HepG2 (cell line): ENCODE measurements around the gene ATP13A3. TPM values are rescaled to one million over a fixed set of nuclear protein-coding genes. Genes with fewer than 3 reads are reported as not detected.

ENCODE experiments used
- ATAC-seq: fragments of 200-7000 bp; cut with Tn5 transposase; 3 replicates; pipeline ENCODE4 v1.9.1; 2020; ENCODE audit warnings: mild to moderate bottlenecking, moderate library complexity
- BruUV-seq: library from RNA; stranded (reverse); fragments of 400-500 nt; replicated peaks from 2 replicates; lab custom pipeline; 2021; lab: Mats Ljungman, UMichigan
- CTCF ChIA-PET: fragments of 300-600 bp; formaldehyde crosslinking; extraction: SDS; loops from one replicate; lab custom pipeline; 2021; ENCODE audit warnings: low total read pairs, inconsistent platforms, low intra/inter-chr PET ratio; lab: Yijun Ruan, JAX
- POLR2A ChIA-PET: fragments of 350-600 bp; sonication (Branson Sonifier 250); formaldehyde crosslinking; loops from one replicate; lab custom pipeline; 2020; ENCODE audit warnings: antibody characterized with exemption, inconsistent platforms; lab: Yijun Ruan, JAX
- DNase-seq: peaks from one replicate; pipeline ENCODE4 v3.0.0-alpha.2; 2015; ENCODE audit warnings: low spot score
- FAIRE-seq: peaks from 3 replicates; lab custom pipeline; 2011; peaks lifted over from hg19 to GRCh38; lab: Jason Lieb, UNC
- H2AFZ ChIP-seq: one replicate; pipeline ENCODE4 v1.6.1; 2011; ENCODE audit warnings: low read length, inconsistent platforms
- H3K27ac ChIP-seq: fragments of 300-600 bp; 3 replicates; pipeline ENCODE4 v1.8.0; 2011; ENCODE audit warnings: mixed run types, mild to moderate bottlenecking, mixed read lengths, low read length, inconsistent platforms; ENCODE audit not compliant: insufficient read depth; ENCODE audit errors: extremely low read length
- H3K27me3 ChIP-seq, 2 experiments: fragments of 200-600 bp in 1 of 2; 2 replicates in 1 of 2; 3 replicates in 1 of 2; pipeline versions ENCODE4 v1.6.0 to v1.8.0; 2011; ENCODE audit warnings: low read length in 2 of 2, mild to moderate bottlenecking in 2 of 2, moderate library complexity in 2 of 2, inconsistent platforms in 1 of 2; ENCODE audit not compliant: insufficient read depth in 2 of 2, control insufficient read depth in 1 of 2
- H3K36me3 ChIP-seq, 2 experiments: fragments of 200-600 bp in 1 of 2; replicated peaks in 1 of 2; 2 replicates in 1 of 2; 3 replicates in 1 of 2; pipeline versions ENCODE4 v1.5.1 to v1.8.0; 2011; ENCODE audit warnings: low read length in 2 of 2, inconsistent platforms in 1 of 2; ENCODE audit not compliant: insufficient read depth in 2 of 2, control insufficient read depth in 1 of 2
- H3K4me1 ChIP-seq: 2 replicates; pipeline ENCODE4 v1.5.1; 2012; ENCODE audit warnings: low read length, inconsistent platforms; ENCODE audit not compliant: insufficient read depth
- H3K4me2 ChIP-seq: 2 replicates; pipeline ENCODE4 v1.6.0; 2011; ENCODE audit warnings: low read depth, low read length, inconsistent platforms
- H3K4me3 ChIP-seq, 3 experiments: fragments of 200-600 bp in 1 of 3; sonication (generic), shearing (Covaris generic) in 1 of 3; replicated peaks in 1 of 3; 2 replicates each; pipeline ENCODE4 v1.5.1; 2011 to 2016; ENCODE audit warnings: low read length in 3 of 3, inconsistent platforms in 2 of 3, low read depth in 2 of 3, mild to moderate bottlenecking in 2 of 3, control low read depth in 1 of 3, mixed read lengths in 1 of 3; ENCODE audit not compliant: insufficient read depth in 1 of 3
- H3K79me2 ChIP-seq: one replicate; pipeline ENCODE4 v1.6.1; 2011; ENCODE audit warnings: low read length, inconsistent platforms; ENCODE audit not compliant: insufficient read depth
- H3K9ac ChIP-seq: 2 replicates; pipeline ENCODE4 v1.6.0; 2011; ENCODE audit warnings: mild to moderate bottlenecking, low read depth, low read length, inconsistent platforms; ENCODE audit not compliant: insufficient read depth
- H3K9me3 ChIP-seq: 2 replicates; pipeline ENCODE4 v1.5.1; 2012; ENCODE audit warnings: mild to moderate bottlenecking, low read length
- H4K20me1 ChIP-seq: 2 replicates; pipeline ENCODE4 v1.6.0; 2011; ENCODE audit warnings: inconsistent platforms, mild to moderate bottlenecking, low read length, moderate library complexity; ENCODE audit not compliant: insufficient read depth
- ELF3 ChIP-seq: IDR thresholded peaks from 2 replicates; pipeline ENCODE4 v1.6.1; 2016; ENCODE audit warnings: missing genetic modification reagents, missing compliant biosample characterization
- MLLT10 ChIP-seq: sonication (generic); formaldehyde crosslinking; IDR thresholded peaks from 2 replicates; pipeline ENCODE4 v1.4.0; 2020; ENCODE audit warnings: missing genetic modification reagents
- MTERF4 ChIP-seq: sonication (generic); formaldehyde crosslinking; IDR thresholded peaks from 2 replicates; pipeline ENCODE4 v1.8.0; 2023; ENCODE audit warnings: mild to moderate bottlenecking, missing genetic modification reagents
- XRCC5 ChIP-seq: fragments of 200-400 bp; formaldehyde crosslinking; optimal IDR thresholded peaks from 2 replicates; pipeline ENCODE3; 2017; ENCODE audit warnings: mild to moderate bottlenecking, low read length
- WGBS: methylation state at CpG from one replicate; pipeline ENCODE4 v1.1.6; 2017; ENCODE audit warnings: low lambda C conversion rate; 5-methylcytosine and 5-hydroxymethylcytosine counted together
- in situ Hi-C: cut with HindIII; loops from 2 replicates; pipeline ENCODE4 v1.10.0; 2017; ENCODE audit warnings: low pct_unique_long_range_greater_than_20kb; ENCODE audit not compliant: extremely low pct_ligation_motif_present
- intact Hi-C: fragments of 100-400 bp; cut with micrococcal nuclease; formaldehyde crosslinking; loops from one replicate; pipeline ENCODE4 v1.10.0; 2022; ENCODE audit not compliant: unreplicated experiment
- polyA plus RNA-seq, 8 experiments: library from polyadenylated mRNA; depleted of rRNA in 3 of 8; stranded (reverse) in 7 of 8; unstranded in 1 of 8; fragments of >200 nt; fragmentation: Illumina TruSeq in 4 of 8; extraction: Trizol in 4 of 8; gene quantifications; 2 replicates each; pipeline versions ENCODE4 v1.2.1 to v1.2.3, GENCODE V29; 2011 to 2016; ENCODE audit warnings: low read depth in 4 of 8, missing spikeins in 1 of 8, mixed read lengths in 1 of 8; ENCODE audit not compliant: insufficient read depth in 1 of 8
- total RNA-seq, 5 experiments: library from RNA; depleted of rRNA; stranded (reverse); fragments of >200 nt; fragmentation: Illumina TruSeq; extraction: Trizol; gene quantifications; 2 replicates each; pipeline ENCODE4 v1.2.3, GENCODE V29; 2016; ENCODE audit warnings: low read depth in 1 of 5
- TF ChIP-seq, protein P1 (sequence below): sonication (generic); formaldehyde crosslinking; IDR thresholded peaks from 2 replicates; pipeline ENCODE4 v1.5.0; 2020; ENCODE audit warnings: mild to moderate bottlenecking, missing genetic modification reagents

Gene ATP13A3
- total and polyA plus RNA-seq, 2 of the 13 experiments (the other 11 are each of a cell fraction or from before 2014, with no cell fraction given), result 44.9 to 80.8 TPM

DNA sequence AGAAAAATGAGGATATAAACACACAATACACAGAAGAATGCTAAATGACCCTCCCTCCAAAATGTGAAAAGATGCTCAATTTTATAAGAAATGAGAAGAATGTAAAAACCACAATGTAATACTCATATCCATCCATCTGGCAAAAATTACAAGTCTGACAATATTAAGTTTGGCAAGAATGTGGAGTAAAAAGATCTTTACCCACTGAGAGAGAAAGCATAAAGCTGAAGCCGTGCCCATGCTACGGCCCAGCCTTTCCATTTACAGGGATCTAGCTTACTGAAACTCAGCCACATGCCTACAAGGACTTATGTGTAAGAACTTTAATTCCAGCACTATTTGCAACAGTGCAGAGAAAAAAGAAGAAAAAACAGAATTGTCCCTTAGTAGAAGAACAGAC, 42.9 kb downstream of the ATP13A3 start (continued):
- TF ChIP-seq, protein P1, sequence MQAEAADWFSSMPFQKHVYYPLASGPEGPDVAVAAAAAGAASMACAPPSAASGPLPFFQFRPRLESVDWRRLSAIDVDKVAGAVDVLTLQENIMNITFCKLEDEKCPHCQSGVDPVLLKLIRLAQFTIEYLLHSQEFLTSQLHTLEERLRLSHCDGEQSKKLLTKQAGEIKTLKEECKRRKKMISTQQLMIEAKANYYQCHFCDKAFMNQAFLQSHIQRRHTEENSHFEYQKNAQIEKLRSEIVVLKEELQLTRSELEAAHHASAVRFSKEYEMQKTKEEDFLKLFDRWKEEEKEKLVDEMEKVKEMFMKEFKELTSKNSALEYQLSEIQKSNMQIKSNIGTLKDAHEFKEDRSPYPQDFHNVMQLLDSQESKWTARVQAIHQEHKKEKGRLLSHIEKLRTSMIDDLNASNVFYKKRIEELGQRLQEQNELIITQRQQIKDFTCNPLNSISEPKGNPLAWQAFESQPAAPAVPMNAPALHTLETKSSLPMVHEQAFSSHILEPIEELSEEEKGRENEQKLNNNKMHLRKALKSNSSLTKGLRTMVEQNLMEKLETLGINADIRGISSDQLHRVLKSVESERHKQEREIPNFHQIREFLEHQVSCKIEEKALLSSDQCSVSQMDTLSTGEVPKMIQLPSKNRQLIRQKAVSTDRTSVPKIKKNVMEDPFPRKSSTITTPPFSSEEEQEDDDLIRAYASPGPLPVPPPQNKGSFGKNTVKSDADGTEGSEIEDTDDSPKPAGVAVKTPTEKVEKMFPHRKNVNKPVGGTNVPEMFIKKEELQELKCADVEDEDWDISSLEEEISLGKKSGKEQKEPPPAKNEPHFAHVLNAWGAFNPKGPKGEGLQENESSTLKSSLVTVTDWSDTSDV, result no peak
- TF ChIP-seq XRCC5, result no peak
- TF ChIP-seq MLLT10, result no peak

DNA sequence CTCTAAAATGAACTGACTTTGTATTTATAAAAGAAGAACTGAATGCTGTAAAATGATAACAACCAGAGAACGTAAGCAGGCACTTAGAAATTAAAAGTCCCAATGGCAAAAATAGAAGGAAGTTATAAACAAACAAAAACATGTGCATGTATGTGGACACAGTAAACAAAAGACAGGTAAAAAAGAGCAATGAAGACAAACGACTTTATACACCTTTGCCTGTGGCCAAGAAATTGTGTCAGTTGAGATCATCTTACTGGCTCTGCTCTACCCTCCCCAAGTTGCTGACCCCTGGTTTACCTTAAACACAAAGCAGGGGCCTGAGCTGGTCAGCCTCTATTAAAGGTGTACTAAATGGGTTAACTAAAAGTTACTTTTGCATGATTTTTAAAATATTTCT, 46.0 kb downstream of the ATP13A3 start:
- ChIA-PET POLR2A (no interaction called here), CTCF (no interaction called here)
- no peak for FAIRE-seq
- Histone ChIP-seq H3K9me3 (no peaks in the 10 kb centered on the region), H3K27me3 (no peaks in the 10 kb centered on the region), H3K9ac (no peak overlapping the region), H3K4me2 (no peak overlapping the region), H3K27ac (no peak overlapping the region), H3K36me3 (peaks cover 15 to 75% of the 10 kb centered on the region in 2 experiments), H3K79me2 (no peaks in the 10 kb centered on the region), H4K20me1 (no peaks in the 10 kb centered on the region; the same call in 1 of the 2 replicates), H3K4me1 (peaks cover 9% of the 10 kb centered on the region; the same call in 1 of the 2 replicates), H2AFZ (no peak overlapping the region), H3K4me3 (no peak overlapping the region)
- ATAC-seq, result no peak
- in situ Hi-C loops (no loop called here), intact Hi-C loops (no loop called here)
- DNase-seq, result no peak
- TF ChIP-seq MTERF4 (CRISPR knock-in tag) (no peak), ELF3 (CRISPR knock-in tag) (no peak)
- no TSS peak for BruUV-seq
- WGBS, result 76% methylated on average over 2 of the region's 2 CpGs
